ENCODE results near the gene ATAD3A.

- TF ChIP-seq CTCF (IDR thresholded peaks at IDR 0.05) (no peak), POLR2A (IDR thresholded peaks at IDR 0.05) (no peak)
Measured at GRCh38 chr1:1544544-1544943, 32.6 kb downstream of the ATAD3A start.
